GM12878 (cell line): Measurements from ENCODE around the gene GRIA2.

Source experiments
- POLR2A ChIP-seq: IDR thresholded peaks from 2 replicates; pipeline ENCODE4 v1.6.1; 2011; ENCODE audit warnings: low read depth, mild to moderate bottlenecking, low read length
- TF ChIP-seq, protein P1 (sequence below), 3 experiments: IDR thresholded peaks in 2 of 3; conservative IDR thresholded peaks in 1 of 3; 2 replicates each; pipeline ENCODE4 v1.5.1; 2011; ENCODE audit warnings: low read depth in 3 of 3, low read length in 3 of 3, mild to moderate bottlenecking in 3 of 3, control low read depth in 2 of 3, moderate library complexity in 2 of 3, inconsistent platforms in 1 of 3, mixed read lengths in 1 of 3; ENCODE audit not compliant: control insufficient read depth in 2 of 3, insufficient read depth in 1 of 3; ENCODE audit errors: extremely low read depth in 1 of 3

DNA sequence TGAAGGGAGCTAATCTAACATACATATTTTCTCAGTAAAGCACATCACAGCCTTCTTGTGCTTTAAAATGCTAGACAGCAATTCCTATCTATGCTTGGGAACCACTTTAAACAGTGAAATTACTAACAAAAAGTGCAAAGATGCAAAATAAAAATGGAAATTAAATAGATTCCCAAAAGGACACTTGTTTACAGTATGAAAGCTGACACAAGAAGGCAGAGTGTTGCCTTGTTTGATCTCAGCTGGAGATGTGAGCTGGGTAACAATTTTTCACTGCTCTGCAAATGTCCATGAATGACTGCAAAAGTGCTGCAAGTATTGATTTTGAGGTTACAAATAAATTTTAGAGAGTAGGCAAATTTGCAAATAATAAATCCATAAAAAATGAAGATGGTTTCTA is 22.3 kb downstream of the GRIA2 start:
- TF ChIP-seq, protein P1, sequence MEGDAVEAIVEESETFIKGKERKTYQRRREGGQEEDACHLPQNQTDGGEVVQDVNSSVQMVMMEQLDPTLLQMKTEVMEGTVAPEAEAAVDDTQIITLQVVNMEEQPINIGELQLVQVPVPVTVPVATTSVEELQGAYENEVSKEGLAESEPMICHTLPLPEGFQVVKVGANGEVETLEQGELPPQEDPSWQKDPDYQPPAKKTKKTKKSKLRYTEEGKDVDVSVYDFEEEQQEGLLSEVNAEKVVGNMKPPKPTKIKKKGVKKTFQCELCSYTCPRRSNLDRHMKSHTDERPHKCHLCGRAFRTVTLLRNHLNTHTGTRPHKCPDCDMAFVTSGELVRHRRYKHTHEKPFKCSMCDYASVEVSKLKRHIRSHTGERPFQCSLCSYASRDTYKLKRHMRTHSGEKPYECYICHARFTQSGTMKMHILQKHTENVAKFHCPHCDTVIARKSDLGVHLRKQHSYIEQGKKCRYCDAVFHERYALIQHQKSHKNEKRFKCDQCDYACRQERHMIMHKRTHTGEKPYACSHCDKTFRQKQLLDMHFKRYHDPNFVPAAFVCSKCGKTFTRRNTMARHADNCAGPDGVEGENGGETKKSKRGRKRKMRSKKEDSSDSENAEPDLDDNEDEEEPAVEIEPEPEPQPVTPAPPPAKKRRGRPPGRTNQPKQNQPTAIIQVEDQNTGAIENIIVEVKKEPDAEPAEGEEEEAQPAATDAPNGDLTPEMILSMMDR (IDR thresholded peaks at IDR 0.05 in 2 of 3, conservative IDR thresholded peaks at IDR 0.05 in 1 of 3; ENCODE audit: control insufficient read depth in 2 of 3, extremely low read depth in 1 of 3, insufficient read depth in 1 of 3, low read depth in 3 of 3, low read length in 3 of 3), result no peak
- no peak for TF ChIP-seq POLR2A
